MM.1S (cell line): ENCODE measurements around the gene NYAP2.

Source experiments
- EZH2 ChIP-seq: fragments of 300-600 bp; sonication (generic); optimal IDR thresholded peaks from 2 replicates; pipeline ENCODE3; 2017; ENCODE audit warnings: low read depth, mild to moderate bottlenecking, antibody characterized with exemption, low read length, mixed read lengths
- TF ChIP-seq, protein P1 (sequence below): fragments of 300-600 bp; sonication (generic); IDR thresholded peaks from 2 replicates; pipeline ENCODE4 v1.5.1; 2016; ENCODE audit warnings: antibody characterized with exemption, low read length, mixed read lengths

DNA sequence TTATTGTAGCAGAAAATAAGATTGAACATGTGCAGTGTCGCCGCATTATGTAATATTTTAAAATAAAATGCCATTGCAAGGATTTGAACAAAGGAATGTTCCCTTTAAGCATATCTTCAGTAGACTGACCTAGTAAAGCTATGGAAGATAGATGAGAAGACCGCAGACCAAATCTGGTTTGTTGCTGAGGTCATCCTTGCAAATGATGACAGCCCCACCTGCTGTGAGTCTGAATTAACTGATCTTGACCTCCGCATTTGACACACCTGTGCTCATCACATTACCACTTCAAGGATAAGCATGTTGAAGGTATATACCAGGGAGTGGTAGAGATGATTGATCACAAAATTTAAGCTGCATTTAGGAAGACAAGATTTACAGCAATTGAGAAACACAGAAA lies 96.2 kb downstream of the NYAP2 start:
- TF ChIP-seq, protein P1, sequence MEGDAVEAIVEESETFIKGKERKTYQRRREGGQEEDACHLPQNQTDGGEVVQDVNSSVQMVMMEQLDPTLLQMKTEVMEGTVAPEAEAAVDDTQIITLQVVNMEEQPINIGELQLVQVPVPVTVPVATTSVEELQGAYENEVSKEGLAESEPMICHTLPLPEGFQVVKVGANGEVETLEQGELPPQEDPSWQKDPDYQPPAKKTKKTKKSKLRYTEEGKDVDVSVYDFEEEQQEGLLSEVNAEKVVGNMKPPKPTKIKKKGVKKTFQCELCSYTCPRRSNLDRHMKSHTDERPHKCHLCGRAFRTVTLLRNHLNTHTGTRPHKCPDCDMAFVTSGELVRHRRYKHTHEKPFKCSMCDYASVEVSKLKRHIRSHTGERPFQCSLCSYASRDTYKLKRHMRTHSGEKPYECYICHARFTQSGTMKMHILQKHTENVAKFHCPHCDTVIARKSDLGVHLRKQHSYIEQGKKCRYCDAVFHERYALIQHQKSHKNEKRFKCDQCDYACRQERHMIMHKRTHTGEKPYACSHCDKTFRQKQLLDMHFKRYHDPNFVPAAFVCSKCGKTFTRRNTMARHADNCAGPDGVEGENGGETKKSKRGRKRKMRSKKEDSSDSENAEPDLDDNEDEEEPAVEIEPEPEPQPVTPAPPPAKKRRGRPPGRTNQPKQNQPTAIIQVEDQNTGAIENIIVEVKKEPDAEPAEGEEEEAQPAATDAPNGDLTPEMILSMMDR, result peak; percentile 9; the same call in 1 of the 2 replicates
- TF ChIP-seq EZH2, result no peak
